NCI-H187 (cell line): Measurements from ENCODE around the gene TSPAN9.
"Not testable (repeated sequence)": the region's sequence is repeated elsewhere in the genome, so short reads cannot be mapped to it uniquely, and the experiment has no call there.

Source experiments
- DNase-seq, 2 experiments: peaks; one replicate each; lab custom pipeline; 2025; lab: John Stamatoyannopoulos, UW

TSPAN9 gene

DNA sequence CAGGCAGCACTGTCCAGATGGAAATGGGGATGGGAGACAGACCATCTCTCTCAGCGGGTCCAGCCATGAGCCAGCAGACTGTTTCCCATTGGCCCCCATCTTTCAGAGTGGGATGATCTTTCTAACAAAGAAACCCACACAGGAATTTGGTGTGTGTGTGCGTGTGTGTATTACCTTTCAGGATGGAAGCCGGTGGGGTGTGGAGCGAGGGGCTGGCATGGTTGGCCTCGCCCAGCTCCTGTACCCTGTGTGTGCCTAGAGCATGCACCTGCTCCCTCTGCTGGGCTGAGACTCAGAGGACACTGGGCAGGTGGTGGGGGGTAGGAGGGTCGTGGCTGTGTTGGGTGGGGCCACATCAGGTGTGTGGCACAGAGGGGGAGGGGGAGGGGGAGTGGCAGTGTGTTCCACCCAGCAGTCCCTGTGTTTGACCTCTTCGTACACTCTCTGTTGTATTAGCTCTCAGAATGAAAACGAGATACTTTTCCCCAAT lies 33.0 kb upstream of the TSPAN9 start:
- DNase-seq: no peak

DNA sequence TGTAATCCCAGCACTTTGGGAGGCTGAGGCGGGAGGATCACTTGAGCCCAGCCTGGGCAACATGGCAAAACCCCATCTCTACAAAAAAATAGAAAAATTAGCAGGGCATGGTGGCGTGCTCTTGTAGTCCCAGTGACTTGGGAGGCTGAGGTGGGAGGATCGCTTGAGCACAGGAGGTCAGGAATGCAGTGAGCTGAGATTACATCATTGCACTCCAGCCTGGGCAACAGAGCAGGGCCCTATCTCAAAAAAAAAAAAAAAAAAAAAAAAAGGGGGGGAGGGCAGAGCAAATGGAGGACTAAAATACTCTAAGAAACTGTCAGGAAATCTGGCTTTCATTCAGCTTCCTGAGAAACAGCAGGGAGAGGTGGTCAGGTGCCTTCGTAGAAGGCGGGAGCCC lies 31.7 kb upstream of the TSPAN9 start:
- DNase-seq: no peak

DNA sequence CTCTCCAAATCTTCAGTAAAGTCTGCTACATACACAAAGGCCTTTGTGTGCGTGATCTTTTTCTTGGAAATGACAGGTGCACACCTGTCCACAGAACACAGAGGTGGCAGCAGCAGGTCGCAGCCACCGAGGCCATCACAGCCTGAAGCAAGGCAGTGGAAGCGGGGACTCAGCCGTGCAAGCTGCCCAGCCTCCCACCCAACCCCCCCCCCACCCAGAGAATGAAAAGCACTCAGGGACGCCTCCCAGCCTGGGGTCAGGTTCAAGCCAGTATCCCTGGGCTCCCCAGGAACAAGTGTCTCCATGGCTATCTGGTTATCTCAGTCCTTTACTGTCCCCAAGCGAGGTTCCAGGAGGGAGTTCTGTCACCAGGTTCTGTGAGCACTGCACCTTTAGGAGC lies 31.2 kb upstream of the TSPAN9 start:
- no peak for DNase-seq

DNA sequence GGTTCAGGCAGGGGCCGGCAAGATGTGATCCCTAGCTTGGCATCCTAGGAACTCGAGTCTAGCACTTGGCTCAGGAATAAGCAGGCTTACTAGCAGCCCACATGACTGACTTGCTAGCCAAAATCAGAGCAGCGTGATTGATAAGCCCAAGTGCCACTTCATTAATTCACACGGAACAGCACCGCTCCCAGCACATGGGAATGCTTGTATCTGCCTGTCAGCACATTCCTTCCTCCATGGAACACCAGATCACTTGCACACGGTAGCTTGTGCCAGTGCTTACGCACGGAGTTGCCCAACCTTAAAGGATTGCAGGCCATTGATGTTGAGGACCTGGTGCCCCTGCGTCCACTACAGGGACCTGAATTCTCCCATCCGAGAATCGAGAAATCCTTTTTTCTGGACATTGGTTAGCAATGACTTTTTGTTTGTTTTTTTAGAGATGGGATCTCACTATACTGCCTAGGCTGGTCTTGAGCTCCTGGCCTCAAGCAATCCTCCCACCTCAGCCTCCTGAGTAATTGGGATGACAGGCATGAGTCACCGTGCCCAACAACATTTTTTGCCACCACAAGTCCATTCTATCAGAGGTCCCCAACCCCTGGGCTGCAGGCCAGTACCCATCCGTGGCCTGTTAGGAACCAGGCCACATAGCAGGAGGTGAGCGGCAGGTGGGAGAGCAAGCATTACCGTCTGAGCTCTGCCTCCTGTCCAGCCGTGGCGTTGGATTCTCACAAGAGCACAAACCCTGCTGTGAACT lies 30.6 kb upstream of the TSPAN9 start:
- no peak for DNase-seq

DNA sequence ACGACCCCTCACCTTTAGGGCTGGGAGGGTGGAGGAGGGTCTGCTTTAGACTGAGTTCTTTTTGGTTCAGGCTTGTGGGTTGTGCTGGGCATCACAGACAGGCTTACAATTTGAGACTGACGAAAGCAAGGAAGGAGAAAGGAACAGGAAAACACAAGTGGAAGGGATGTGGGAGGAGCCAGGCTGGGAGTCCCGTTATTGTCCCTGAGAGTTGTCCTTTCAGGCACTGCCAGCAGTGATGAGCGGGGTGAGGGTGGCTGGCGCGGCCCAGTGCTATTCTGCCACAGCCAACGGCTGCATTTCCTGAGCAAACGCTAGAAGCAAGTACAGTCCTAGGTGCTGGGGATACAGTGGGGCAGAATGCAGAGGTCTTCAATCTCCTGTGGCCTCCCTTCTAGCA lies 29.2 kb upstream of the TSPAN9 start:
- DNase-seq: no peak

DNA sequence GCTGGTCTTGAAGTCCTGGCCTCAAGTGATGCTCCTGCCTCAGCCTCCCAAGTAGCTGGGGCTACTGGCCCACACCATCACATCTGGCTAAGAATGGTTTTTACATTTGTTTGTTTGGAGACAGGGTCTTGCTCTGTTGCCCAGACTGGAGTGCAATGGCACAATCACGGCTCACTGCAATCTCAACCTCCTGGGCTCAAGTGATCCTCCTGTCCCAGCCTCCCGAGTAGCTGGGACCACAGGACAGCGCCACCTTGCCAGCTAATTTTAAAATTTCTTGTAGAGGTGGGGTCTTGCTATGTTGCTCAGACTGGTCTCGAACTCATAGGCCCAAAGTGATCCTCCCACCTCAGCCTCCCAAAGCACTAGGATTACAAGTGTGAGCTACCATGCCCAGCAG lies 28.6 kb upstream of the TSPAN9 start:
- no peak for DNase-seq

DNA sequence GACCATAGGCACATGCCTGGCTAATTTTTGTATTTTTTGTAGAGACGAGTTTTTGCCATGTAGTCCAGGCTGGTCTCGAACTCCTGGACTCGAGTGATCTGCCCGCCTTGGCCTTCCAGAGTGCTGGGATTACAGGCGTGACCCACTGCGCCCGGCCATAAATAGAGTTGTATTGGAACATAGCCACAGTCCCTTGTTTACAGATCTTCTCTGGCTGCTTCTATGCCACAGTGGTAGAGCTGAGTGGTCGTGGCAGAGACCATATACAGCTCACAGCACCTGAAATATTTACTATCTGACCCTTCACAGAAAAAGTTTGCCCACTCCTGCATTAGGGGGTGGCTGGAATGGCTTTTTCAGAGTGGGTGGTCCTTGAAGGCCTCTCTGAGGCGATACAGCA lies 28.0 kb upstream of the TSPAN9 start:
- DNase-seq: no peak

DNA sequence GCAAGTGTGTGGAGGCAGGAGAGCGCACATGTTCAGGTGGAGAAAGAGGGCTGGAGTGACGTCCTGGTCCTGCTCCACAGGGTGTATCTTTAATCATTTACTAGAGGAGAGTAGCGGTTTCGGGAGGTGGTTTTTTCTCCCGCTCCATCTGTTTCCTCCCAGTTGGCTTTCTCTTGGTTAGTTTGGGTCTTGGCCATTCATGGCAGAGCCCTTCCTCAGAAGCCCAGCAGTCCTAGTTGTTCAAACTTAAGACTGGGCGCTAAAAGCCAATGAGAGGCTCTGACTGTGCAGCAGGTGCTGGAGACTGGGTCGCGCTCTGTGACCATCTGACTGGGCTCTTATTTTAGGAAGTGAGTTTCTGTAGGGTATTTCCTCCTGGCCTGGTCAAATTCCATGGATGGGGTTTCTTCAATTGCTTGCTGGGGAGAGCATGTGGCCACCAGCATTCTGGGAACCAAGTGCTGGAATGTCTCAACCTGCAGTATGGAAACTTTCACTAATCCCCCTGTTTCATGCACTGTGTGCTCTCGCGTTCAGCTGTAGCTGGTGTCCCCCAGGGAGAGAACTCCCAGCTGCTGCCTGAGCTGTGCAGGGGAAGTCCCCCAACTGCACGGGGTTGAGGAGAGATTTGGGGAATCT lies 27.4 kb upstream of the TSPAN9 start:
- no peak for DNase-seq

DNA sequence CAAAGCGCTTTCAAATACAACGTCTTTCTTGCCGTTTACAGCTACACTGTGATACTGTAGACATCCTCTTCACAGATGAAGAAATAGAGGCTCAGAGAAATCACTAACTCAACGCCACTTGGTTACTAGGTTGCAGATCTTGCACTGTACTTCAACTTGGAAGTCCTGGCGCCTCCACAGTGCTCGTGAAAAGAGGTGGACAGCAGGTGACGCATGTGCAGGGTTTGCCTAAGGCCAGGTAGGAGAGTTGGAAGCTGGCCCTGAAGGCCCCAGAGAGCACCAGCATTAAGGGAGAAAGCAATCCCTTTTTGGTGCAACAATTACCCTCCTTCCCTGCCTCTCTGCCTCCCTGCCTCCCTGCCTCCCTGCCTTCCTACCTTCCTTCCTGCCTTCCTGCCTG lies 22.8 kb upstream of the TSPAN9 start:
- no peak for DNase-seq

DNA sequence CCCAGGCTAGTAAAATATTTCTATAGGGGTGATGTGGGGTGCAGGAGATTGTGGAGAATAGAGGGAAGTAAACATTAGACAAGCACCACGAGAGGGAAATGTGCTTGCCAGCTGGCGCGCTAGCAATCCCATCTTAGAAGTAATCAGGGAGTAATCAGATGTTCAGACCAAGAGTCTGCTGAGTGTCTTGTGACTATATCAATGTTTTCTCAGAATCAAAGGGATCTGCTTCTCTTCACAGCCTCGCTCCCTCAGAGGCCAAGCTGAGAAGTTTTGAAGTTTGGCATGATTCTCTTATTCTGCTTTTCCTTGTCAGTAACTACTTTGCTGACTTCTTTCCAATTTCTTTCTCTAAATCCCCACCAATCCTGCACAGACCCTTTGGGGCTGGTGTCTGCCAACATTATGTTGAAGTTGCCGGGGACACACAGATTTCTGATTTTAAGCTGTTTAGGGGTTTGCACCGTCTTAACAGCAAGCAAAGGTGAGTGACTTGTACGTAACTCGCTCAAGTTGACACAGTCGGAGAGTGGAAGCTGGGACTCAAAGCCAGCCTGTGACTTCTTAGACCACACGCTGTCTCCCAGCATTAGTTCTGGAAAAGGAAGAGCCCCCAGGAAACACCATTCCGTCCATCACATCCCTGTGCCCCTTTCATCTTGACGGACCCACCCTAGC lies 22.0 kb upstream of the TSPAN9 start:
- DNase-seq: no peak

DNA sequence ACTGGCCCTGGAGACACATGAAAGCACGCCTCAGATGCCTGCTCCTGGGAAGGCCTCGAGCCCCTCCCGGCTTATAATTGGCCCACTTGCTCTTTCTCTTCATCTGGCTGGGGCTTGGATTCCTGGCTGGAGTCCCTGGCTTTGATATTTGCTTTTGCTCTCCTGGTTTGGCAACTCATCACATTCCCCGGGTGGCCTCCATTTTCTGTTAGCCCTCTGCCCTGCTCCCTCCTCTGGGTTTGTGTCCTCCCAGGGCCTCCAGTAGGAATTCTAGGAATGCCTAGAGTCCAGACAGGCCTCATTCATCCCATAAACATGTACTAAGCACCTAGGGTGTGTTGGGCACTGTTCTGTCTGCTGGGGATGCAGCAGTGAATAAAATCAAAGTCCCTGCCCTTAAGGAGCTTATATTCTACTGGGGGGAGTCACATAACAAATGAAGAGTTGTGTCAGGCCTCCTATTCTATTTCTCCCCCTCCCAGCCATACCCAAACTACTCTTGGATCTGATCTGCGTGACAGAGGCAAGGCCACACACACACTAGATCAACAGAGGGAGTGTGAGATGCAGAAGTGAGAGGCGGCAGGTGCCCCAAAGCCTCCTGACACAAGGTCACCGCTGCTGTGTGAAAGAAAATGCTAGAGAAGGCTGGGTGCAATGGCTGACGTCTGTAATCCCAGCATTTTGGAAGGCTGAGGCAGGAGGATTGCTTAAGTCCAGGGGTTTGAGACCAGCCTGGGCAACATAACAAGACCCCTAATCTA lies 21.3 kb upstream of the TSPAN9 start:
- no peak for DNase-seq

DNA sequence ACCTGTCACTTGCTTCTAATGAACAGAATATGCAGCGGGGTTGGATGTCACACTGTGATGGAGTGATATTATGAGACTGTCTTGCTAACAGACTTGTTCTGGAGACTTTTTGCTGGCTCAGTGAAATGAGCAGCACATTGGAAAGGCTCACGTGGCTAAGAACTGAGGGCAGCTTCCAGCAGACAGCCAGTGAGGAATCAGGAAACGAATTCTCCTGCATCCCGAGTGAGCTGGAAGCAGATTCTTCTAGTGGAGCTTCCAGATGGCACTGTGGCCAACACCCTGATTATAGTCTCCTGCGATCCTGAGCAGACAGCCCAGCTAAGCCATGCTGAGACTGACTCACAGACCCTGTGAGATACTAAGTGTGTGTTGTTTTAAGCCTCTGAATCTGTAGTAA lies 16.1 kb upstream of the TSPAN9 start:
- no peak for DNase-seq

DNA sequence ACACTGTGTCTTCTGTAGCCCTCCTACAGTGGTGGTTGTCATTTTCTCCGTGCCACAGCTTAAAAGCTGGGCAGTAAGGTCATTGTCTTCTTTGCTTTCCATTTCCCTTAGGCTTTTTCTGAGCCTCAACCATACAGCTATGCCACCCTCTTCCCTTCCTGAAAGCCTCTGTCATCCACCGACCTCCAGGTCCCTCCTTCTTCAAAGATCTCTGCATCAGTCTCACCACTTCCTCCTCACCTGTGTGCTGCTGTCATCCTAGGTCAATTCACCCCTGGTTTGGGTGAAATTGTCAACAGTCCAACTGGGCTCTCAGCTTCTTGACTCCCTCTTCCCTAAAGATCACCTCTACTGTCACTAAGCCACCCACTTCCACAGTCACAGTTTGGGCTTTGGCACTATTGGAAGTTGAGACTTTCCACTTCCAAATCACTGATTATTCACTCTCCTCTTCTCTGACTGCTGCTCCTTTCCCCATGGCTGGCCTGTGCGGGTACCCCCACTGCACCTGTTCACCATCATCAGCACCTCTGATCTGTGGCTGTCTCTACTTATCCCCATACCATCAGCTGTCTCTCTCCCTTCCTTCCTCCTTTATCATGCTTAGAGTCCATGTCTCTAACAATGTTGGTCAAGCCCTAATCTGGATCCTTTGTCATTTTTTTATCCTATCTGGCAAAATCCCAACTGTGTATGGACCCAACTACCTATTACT lies 15.5 kb upstream of the TSPAN9 start:
- DNase-seq: no peak

DNA sequence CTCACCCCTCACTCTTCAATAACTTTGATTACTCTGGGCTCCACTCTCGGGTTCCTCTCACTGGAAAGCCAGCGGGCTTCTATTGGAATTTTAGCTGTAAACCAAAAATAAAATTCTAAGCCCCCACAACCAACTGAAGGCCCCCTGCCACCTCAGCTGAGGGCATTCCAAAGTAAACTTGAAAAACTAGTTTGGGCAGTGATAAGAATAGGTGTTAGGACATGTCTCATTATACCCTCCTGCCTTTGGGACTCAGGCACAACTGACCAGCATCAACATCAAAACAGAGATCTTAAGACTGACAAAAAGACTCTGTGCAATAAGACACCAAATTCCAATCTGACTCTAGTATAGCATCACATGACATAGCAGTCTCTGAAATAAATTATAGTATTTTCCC lies 11.9 kb upstream of the TSPAN9 start:
- no peak for DNase-seq

DNA sequence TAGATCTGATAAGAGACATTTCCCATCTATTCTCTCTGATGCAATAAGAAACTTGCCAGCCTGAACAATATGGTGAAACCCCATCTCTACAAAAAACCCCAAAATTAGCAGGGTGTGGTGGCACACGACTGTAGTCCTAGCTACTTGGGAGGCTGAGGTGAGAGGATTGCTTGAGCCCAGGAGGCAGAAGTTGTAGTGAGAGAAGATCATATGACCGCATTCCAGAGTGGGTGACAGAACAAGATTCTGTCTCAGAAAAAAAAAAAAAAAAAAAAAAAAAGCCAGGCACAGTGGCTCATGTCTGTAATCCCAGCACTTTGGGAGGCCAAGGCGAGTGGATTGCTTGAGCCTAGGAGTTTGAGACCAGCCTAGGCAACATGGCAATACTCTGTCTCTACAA lies 11.3 kb upstream of the TSPAN9 start:
- DNase-seq: not testable (repeated sequence)

DNA sequence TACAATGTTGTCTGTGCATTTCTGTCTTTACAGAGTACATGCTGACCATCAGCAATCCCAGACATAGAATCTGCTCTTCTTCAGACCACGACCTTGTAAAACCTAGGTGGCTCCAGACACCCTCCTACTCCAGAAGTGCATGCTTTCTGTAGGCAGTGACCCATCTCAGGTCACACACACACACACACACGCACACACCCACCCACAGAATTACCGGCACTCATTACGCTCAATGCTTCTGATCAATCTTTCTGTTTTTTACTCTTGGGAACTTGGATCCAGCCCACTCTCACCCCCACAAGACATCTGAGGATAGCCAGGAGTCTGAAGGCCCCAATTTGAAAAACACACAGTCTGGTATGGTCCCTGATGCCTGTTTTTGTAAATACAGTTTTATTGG lies 7.5 kb upstream of the TSPAN9 start:
- DNase-seq: no peak

DNA sequence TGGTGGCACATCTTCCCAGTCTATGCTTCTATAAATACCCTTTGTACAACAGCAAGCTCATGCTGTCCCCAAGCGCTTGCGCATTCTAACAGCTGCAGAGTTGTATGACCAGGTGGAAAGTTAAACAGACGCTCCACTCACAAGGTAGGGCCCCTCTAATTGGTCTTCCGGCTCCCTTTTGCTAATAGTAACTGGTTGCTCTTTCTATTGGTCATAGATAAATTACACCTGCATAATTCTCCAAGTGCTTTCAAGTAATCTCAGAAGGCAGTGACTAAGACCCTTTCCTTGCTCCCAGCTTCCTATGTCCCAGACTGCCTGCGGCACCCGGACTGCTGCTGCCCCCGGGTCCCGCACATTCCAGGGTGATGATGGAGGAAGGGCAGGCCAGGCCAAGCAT lies 6.1 kb upstream of the TSPAN9 start:
- DNase-seq: no peak

DNA sequence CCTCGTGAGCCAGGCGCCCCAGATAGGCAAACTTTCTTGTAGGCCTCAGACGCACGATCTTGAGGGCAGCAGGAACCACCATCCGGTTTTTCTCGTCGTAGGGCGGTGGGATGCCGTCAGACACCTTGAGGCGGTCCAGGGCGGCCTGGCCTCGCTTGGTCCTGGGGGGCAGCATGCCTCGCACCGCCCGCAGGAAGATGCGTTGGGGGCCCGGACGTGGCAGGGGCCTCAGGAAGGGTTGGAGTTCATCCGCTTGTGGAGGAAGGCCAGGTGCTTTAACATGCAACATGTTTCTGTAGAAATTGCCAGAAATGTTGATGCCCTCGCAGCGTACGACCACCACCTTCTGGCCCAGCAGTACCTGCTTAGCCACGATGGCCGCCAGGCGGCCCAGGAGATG lies 5.5 kb upstream of the TSPAN9 start:
- DNase-seq: no peak

DNA sequence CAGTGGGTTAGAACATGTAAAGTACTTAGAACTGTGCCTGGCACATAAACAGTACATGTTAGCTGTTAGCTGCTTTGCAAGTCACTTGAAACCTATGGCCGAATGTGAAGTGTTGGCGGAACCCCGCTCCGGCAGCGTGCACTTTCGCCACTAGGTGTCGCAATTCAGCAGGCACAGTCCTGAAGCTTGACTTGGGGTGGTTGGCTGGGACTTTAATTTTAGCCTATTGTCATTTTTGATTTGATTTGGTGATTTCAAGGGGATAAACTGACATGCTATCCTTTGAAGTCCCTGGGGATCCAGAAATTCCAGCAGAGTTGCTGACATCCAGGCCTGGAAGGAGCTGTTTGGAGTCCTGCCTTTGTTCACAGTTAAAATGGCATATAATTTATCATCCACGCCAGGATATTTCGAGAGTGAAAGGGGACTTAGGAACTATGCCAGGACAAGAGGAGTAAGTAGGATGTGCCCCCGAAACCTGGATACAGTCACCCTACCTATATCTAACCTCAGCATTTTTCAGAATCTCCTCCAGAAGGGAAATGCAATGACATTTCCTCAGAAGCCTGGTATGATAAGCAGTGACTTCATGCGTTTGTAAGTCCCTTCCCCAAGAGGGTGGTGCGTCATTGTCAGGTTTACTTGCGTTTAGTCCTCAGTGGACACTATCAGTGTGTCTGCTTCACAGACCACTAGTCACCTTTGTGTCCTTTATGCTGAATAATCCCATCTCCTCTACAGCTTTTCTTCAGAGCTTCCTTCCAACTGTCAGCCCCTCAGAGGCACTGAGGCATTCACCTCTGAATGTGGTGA lies 3.5 kb upstream of the TSPAN9 start:
- peak; percentile 23 to 47 for DNase-seq

DNA sequence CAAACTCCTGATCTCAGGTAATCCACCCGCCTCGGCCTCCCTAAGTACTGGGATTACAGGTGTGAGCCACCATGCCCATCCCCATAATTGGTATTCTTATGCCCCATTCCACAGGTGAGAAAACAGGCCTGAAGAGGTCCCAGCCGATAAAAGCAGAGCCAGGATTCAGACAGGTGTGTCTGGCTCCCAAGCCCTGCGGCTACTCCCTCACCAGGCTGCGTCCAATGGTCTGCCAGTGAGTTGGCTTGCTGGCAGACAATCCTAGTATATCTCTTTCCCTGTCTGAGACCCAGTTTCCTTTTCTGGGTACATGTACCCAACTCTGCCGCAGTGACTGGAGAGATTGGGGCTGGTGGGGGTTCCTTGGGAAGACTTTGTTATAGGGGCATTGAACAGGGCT lies 1.9 kb upstream of the TSPAN9 start:
- no peak for DNase-seq

DNA sequence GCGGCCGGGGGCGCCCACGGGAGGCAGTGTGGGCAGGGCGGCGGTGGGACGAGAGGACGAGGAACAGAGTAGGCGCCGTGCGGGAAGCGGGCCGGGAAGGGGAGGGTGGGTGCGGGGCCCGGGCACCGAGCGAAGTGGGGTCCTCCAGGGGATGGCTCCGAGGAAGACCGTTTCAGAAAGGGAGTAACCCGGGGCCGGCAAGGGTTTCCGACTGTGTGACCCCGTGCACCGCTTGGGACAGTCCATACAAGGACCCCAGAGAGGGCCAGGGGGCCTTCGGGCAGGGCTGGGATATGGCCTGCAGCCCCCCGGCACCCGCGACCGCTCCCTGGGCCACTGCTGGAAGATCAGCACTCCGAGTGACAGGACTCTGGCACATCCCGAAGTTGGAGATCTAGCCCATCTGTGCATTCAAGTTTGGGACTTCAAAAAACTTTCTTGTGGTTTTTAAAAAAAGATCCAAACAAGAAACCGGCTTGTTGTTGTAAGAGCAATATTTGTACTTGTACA lies 448 bp downstream of the TSPAN9 start:
- no peak for DNase-seq
